Inferior parietal cortex (tissue), 1 donor: ENCODE measurements around the gene LRRC8B.
"Not testable (repeated sequence)": the region's sequence is repeated elsewhere in the genome, so short reads cannot be mapped to it uniquely, and the experiment has no call there.

Source experiments
- DNase-seq: peaks from one replicate; pipeline ENCODE4 v3.0.0-alpha.2; 2016; ENCODE audit errors: extremely low spot score

The LRRC8B gene

DNA sequence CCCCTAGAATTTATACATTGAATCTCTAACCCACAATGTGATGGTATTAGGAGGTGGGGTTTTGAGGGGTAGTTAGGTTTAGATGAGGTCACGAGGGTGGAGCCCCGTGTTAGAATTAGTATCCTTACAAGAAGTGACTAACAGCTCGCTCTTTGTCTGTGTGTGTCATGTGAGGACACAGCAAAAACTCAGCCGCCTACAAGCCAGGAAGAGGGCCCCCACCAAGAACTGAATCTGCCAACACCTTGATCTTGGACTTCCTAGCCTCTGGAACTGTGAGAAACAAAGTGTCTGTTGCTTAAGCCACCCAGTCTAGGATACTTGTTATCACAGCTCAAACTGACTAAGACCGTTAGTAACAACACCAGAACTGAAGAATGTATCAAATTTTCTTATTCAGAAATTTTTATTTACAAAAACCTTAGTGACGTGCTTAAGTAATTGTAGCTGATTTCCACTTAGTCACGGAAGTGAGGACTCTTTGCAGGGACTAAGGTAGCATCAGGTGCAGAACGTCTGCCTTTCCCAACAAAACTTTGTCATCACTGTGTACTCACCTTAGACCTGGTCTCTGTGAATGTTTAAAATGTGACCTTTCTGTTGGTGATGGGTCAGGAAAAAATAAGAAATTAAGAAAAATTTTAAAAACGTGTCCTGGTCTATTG, 83.8 kb downstream of the LRRC8B start:
- DNase-seq: no peak

DNA sequence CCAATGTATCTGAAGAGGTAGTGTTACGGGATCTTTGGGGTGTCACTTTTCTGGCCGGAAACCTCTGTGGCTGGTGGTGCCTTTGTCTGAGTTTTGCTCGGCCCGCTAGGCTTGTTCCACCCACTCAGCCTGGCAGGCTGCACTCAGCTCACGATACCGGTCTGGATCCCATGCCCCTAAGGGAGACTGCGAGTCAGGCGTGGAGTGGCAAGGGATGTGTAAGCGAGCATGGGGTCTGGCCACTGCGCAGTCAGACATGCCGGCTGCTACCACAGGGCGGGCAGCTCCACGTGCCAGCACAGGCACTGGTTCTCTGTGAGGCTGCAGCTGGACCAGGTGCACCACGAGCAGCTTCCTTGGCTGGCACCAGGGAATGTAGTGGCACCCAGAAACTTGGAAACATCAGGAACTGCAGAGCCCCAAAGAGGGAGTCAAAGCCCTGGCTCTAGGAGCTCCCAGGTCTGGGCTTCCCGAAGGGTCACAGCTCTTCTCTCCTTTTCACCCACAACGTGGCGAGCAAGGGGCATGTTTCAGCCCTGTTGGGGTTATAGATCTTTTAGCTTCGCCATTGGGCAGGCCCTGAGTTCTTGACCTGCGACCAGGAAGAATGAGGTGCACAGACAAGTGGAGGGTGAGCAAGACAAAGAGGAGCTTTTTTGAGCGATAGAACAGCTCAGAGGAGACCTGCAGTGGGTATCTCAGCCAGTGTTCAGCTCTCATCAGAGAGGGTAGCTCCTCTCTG, 84.5 kb downstream of the LRRC8B start:
- no peak for DNase-seq

DNA sequence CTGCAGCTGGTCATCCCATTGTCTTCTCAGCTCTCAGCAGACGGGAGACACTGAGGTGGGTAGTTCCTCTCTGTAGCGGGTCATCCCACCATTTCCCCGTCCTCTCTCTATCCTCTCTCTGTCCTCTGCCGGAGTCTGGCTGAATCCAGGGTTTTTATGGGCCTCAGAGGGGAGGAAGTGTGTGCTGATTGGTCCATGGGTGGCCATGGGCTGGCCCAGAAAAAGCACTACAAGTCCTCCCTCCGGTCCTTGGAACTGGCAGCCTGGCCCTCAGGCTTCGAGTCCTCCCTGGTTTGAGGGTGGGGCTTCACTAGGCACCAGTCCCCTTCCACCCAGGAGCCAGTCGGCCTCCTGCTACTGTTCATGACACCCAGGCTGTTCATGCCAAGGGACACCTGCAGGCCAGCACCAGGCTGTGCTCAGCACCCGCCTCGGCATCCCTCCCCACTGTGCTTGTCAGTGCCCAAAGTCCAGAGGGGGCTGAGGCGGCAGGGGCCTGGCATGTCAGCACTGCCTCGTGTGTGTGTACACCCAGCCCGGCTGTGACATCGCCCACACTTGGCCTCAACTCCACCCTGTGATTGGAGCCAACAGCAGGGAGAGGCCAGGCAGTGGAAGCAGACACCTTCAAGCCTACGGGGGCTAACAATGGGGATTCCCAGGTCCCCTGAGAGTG, 85.3 kb downstream of the LRRC8B start:
- no peak for DNase-seq

DNA sequence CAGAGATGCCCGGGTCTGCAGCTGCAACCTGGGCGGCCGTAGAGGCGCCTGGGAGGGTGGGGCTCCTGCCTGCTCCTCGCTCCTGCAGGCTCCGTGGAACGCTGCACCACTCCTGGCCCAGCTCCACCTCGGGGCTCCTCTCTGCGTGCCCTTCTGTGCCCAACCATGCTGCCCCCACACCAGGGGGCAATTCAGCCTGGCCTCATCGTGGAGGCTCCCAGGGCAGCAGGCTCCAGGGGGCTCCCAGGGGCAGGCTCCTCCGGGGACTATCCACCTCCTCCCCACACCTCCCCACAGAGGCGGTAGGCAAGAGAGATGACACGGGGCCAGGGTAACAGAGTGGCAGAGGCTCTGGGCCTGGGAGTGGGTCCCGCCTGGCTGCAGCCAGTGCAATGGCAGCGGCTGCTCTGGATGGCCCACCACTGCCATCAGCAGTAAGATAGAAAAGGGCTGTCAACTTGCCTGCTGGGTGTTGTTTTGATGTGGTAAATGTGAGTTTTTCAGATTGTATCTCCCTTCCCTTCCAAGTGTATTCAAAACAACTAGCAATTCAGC, 85.9 kb downstream of the LRRC8B start:
- DNase-seq: no peak

DNA sequence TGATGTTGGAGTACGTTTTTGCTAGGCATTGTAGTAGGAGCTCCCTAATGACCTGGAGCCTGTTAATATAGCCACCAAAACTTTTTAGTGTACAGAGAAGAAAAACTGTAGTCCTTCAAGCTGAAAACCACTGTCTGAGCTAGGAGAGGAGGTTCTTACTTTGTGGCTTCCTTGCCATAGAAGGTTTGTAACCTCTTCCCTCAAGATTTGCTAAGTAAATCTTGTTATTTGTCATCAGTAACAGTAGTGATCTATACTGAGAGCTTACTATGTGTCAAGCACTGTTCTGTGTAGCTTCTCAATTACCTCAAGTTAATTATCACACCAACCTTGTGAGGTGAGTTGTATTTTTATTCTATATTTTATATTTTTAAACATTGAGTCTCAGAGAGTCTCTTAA, 87.1 kb downstream of the LRRC8B start:
- DNase-seq: no peak

DNA sequence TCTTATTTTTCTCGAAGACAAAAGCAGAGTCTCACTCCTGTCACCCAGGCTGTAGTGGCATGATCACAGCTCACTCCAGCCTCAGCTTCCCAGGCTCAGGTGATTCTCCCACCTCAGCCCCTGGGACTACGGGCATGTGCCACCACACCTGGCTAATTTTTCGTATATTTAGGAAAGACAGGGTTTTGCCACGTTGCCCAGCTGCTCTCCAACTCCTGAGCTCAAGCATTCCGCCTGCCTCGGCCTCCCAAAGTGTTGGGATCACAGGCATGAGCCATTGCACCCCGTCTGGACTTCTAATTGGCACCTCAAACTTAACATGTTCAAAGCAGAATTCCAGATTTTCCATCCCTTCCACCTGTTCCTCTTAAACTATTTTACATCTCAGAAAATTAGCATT, 89.3 kb downstream of the LRRC8B start:
- no peak for DNase-seq

DNA sequence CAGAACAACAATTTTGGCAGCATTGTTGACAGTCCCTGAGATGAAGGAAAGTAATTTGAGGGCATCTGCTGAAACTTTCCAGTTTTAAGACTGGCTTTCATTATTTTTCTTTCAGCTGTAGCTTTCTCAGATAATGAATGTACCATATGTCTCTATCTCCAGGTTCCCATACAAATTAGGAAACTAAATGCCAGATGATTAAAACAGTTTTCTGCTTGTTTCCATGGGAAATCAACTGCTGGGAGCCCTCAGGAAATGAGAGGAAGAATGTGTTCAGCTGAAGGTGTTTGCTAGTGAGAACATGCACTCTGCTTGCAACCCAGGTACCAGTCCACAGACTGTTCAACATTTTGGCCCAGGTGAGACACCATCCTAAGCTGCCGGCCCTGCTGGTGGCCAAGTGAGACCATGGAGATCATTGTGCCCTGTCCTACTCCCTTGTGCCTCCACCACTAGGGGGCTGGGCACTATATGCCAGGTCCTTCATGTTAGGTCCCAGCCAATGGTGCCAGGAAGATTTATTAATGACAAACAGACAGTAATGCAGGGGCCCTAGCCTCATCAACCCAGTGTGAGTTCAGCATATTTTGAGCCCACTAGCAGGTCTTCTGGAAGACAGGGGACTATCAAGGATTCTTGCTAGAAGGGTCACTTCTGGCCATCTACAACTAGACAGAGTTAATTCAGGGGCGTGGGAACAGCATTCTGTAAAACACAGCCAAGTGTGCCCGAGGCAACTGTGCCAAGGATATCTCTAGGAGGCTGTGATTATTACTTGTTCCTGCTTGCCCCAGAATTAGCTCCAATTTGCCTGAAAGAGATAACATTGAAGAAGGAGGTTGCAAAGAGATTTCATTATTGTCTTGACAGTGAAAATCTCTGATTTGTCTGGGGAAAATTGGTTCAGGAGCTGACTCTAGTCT, 91.3 kb downstream of the LRRC8B start:
- no peak for DNase-seq

DNA sequence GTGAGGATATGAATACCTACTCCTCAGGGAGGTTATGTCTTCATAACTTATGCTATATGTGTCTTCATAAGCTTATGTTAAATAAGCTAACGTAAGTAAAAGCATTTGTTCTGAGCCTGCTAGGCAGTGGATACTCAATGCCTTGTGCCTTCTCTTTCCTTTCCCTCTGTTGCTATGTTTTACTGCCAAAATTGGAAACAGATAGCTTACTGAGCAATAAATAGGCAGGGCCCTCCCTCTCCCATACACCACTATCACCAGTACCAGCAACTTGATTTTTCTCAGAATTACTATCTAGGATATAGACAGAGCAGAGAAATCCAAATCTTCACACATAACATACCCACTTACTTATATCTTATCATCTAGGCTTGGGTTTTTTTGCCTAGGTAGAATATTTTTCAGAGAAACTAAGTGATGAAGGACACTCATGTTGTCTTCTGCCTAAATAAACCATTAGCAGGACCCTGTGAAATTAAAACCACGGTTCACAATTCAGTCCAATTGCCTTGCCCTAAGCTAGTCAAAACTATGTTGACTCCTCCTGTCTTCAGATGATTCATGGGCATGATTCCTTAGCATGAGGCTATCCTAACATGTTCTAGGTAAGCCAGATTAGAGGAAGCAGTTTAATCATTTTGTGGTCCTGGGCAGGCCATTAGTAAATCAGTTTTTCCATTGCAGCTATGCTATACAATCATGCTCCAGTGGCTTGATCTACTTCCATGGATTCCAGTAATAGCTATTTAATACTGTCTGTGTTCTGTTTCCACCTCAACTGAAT, 92.4 kb downstream of the LRRC8B start:
- peak; percentile 4 for DNase-seq

DNA sequence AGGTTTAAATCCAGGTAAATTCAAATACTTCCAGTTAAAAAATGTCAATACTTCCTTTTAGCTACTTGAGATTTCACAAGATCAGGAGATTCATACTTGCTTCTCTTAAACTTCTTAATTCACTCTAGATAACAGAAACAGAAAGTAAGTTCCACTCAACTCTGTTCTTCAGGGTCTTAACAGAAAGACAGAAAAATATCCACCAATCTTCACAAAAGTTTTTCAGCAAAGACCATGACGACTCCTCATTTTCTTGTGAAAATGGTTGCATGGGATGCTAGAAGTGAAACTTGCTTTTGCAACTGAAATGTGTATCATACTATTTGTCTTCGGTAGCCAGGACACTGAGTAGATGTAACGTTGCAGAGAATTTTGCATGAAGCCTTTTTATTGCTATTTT, 96.0 kb downstream of the LRRC8B start:
- DNase-seq: no peak

DNA sequence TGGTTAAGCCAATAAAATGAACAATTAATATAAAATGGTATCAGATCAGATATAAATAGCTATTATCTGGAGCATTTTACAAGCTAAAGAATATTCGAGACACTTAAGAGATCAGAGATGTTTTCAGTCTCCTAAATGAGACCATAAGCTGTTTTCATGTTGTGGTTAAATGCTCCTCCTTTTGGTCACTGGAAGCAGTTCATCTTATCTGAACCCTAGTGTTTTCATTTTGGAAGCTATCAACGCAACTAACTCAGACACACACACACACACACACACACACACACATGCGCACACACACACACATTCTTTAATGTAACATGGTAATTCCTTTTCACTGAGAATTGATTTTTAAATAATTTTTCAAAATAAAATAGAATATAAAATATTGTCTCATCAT, 98.3 kb downstream of the LRRC8B start:
- DNase-seq: no peak

DNA sequence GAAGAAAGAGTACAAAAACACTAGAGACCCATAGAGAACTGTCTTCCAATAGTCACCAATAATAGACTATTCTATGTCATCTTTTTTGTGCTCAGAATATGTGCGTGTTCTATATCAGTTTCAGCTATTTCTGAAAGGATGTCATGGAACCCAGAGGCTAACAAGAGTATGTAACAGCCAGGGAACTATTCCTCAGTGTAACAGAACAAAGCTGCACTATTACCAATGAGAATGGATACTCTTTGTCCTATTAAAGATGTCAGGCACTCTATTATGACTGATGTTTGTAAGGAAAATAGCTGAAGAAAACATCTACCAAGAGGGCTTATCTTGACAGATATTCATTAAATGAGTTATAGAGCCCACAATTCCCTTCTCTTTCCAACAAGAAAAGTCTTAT, 99.7 kb downstream of the LRRC8B start:
- no peak for DNase-seq

DNA sequence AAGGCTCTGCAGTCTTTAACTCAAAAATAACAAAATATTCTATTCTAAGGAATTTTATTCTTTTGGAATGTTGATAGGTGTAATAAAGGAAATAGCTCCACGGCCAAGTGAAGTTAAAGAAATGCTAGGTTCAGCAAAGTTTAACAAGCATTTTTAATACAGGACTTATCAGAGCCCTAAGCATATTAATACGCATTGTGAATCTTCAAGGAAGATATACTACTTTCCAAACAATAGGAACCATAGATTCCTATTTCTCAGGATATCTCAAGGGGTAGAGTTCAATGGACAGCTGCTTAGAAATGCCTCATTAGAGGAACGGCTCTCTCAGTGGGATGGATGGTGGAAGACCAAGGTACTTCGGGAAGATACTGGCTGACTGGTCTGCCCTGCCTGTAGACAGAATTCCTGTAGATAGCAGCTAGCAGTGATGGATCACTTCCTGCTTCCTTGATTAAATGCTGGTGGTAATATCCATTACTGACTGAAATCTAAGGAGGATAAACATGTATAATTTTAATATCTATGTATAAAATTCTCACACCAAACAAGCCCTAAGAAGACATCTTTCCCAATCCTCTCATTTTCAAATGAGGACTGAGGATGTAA, 100.2 kb downstream of the LRRC8B start:
- DNase-seq: no peak

DNA sequence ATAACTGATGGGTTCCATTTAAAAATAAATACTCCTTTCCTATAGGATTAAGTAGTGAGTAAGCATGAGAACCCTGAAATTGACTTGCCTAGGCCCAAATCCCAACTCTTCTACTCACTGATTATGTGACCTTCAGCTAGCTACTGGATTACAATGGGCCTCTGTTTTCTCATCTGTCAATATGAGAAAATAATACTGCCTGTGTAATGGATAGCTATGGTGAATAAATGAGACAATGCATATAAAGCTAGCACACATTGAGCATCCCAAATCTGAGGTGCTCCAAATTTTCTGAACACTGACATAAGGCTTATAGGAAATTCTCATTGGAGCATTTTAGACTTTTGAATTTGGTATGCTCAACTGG, 103.0 kb downstream of the LRRC8B start:
- no peak for DNase-seq

DNA sequence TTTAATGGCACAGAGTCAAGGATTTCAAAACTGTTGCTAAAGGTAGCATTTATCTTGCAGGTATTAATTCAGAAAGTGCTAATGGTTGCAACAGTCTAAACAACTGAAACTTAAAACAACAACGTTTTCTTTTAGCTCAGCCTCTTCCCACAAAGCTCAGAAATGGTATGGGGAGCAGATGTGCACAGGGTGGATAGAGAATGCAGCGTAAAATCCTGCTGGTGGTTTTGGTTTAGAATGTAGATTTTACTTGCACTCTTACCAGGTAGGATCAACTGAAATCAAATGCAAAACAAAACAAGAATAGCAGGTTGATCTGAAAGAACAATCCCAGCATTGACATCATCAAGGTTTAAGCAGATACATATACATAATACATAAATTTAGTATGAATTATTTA, 104.5 kb downstream of the LRRC8B start:
- no peak for DNase-seq

DNA sequence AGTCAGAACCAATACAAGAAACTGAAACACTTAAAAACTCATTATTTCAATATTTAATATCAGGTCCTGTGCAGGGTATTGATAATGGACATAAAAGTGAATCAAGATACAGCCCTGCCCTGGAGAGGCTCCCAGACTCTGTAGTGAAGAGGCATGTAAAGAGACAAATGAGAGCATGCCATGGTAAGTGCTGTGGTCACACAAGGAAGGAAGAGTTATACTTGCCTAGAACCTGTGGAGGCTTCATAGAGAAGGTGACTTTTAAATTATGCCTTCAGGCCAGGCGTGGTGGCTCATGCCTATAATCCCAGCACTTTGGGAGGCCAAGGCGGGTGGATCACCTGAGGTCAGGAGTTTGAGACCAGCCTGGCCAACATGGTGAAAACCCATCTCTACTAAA, 105.0 kb downstream of the LRRC8B start:
- DNase-seq: not testable (repeated sequence)

DNA sequence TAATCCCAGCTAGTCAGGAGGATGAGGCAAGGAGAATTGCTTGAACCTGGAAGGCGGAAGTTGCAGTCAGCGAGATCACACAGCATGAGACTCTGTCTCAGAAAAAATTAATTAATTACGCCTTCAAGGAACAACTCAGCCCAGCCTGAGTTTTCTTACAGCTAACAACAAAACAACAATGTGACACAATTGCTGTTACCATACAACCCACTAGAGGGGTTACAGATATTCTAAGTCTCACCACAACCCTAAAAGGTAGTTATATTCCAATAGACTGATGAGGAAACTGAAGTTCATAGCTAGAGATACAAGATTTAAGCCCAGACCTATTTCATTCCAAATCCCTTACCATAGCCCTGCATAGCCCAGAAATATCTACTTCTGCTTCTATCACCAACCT, 105.4 kb downstream of the LRRC8B start:
- DNase-seq: no peak

DNA sequence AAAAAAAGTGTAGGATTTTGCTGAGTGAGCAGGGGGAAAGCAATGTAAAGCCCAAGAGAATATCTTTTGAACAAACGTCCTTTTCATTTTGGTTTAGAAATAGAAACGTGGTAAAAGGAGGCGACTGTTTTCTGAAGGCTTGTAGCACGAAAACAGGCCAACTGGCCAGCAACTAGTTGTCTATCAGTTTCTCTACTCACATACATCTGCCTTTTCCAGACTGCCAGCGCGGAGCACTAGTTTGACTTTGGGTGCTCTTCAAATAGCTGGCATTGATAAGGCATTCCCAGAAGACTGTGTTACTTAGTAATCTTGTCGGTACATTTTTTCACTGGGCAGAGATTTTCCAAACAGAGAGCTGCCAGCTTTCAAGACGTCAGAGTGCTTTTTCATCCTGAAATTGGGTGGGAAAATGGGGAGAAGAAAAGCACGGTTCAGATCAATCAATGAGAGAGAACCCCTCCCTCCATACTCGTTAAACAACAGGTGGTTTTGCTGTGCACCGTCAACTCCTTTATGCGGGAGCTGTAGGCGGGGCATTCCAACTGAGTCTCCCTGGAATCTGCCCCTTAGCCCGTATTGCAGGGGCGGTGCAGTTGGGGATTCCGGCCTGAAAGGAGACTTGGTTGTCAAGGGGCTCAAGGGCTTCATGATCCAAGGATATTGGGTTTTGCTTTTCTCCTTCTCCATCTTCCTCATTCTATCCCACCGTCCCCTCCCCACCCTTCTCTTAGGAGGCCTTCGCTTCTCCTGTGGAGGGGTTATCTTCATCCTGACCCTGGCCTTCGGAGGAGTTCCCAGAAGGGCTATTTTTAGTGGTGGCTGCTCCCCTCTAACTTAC, 107.4 kb downstream of the LRRC8B start:
- peak; percentile 52 for DNase-seq

DNA sequence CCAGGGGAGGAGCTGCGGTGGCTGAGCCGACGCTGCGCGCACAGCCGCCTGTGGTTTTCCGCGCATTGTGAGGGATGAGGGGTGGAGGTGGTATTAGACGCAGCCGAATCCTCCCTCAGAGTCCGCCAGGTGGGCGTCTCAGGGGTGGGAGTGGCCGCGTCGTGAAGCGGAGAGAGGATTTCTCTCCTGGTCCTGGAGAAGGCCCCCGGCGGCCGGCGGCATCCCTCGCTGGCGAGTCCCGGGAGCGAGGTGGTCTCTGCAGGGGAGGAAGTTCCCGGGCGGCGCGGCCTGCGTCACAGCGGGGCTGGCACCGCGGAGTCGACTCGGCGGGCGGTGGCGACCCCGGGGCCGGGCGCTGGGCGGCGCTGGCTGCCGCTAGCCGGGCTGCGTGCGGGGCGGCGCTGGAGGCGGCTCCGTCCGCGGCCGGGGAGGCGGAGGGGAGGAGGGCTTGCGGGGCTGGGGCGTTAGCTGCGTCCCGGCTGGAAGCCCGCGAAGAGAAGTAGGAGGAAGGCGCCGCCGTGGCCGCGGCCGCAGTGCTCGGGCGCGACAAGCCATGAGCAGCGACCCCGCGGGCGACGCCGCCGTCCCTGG, 108.1 kb downstream of the LRRC8B start, which contains the start of gene LRRC8C:
Gene LRRC8C, plus strand, starts transcription at position 464 of the 591 bp plus-strand sequence. CDS start 53,354 bp downstream, outside the sequence.
- DNase-seq: peak; percentile 69

DNA sequence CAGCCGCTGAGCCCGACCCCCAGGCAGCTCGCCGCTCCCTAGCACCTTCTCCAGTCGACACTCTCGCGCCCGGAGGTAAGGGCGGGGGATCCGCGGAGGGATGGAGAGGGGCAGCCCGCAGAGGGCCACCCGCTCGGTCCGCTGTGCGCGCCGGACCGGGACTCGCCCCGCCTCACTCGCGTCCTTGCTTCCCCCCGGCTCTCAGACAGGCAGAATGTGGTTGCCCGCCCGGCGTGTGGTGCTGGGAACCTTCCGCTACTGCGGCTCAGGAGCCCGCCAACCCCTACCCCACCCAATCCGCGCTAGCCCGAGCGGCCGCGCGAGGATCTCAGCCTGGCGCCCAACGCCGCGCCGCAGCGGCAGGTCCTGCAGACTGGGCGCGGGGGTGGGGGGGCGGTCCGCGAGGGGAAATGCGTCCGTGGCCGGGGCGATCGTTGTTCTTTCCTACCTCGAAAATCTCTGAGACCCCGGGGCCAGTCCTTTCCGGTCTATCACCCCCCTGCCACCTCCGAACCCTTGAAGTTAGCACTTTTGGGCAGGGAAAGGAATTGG, 108.7 kb downstream of the LRRC8B start:
- DNase-seq: no peak
